Ishikawa (cell line): ENCODE data around the gene CCDC187.

Experiments used
- CEBPB ChIP-seq: IDR thresholded peaks from 2 replicates; pipeline ENCODE4 v1.6.1; 2012
- CREB1 ChIP-seq: IDR thresholded peaks from 2 replicates; pipeline ENCODE4 v1.6.1; 2012; ENCODE audit warnings: low read depth
- EP300 ChIP-seq: IDR thresholded peaks from 2 replicates; pipeline ENCODE4 v1.6.1; 2012; ENCODE audit warnings: borderline replicate concordance
- MAX ChIP-seq: IDR thresholded peaks from 2 replicates; pipeline ENCODE4 v1.6.1; 2012
- NFIC ChIP-seq: IDR thresholded peaks from 2 replicates; pipeline ENCODE4 v1.6.1; 2012
- RAD21 ChIP-seq: IDR thresholded peaks from 2 replicates; pipeline ENCODE4 v1.6.1; 2012; ENCODE audit warnings: low read depth
- REST ChIP-seq: IDR thresholded peaks from 2 replicates; pipeline ENCODE4 v1.6.1; 2012; ENCODE audit warnings: low read depth, mild to moderate bottlenecking
- TAF1 ChIP-seq: IDR thresholded peaks from 2 replicates; pipeline ENCODE4 v1.6.1; 2012; ENCODE audit warnings: low read depth, mild to moderate bottlenecking
- TEAD4 ChIP-seq: IDR thresholded peaks from 2 replicates; pipeline ENCODE4 v1.6.1; 2012
- USF1 ChIP-seq: IDR thresholded peaks from 2 replicates; pipeline ENCODE4 v1.6.1; 2012

- TF ChIP-seq RAD21 (no peak), EP300 (no peak), USF1 (no peak), TAF1 (no peak), NFIC (no peak), TEAD4 (no peak), REST (no peak), CEBPB (no peak), CREB1 (no peak), MAX (no peak)
These were observed 13.3 kb downstream of the CCDC187 start for GRCh38 chr9:136290508-136291000.
